ENCODE results near the gene OGFOD2.

OGFOD2 gene

DNA sequence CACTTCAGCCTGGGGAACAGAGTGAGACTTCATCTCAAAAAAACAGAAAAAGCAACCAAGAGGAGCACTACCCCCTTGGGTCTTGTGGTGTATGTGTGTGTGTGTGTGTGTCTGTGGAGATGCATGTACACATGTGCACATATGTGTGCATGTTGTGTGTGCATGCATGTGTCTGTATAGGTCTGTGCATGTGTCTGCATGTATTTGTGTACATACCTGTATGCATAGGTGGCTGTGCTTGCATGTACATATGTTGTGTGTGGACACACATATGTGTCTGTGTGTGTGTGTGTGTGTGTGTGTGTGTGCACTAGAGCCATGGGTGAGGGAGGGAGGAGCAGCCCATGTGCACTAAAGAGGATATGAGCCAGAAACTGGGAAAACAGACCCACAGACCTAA lies 54.5 kb downstream of the OGFOD2 start (continued):
- TF ChIP-seq, protein P1, sequence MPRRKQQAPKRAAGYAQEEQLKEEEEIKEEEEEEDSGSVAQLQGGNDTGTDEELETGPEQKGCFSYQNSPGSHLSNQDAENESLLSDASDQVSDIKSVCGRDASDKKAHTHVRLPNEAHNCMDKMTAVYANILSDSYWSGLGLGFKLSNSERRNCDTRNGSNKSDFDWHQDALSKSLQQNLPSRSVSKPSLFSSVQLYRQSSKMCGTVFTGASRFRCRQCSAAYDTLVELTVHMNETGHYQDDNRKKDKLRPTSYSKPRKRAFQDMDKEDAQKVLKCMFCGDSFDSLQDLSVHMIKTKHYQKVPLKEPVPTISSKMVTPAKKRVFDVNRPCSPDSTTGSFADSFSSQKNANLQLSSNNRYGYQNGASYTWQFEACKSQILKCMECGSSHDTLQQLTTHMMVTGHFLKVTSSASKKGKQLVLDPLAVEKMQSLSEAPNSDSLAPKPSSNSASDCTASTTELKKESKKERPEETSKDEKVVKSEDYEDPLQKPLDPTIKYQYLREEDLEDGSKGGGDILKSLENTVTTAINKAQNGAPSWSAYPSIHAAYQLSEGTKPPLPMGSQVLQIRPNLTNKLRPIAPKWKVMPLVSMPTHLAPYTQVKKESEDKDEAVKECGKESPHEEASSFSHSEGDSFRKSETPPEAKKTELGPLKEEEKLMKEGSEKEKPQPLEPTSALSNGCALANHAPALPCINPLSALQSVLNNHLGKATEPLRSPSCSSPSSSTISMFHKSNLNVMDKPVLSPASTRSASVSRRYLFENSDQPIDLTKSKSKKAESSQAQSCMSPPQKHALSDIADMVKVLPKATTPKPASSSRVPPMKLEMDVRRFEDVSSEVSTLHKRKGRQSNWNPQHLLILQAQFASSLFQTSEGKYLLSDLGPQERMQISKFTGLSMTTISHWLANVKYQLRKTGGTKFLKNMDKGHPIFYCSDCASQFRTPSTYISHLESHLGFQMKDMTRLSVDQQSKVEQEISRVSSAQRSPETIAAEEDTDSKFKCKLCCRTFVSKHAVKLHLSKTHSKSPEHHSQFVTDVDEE (CRISPR knock-in tag; IDR thresholded peaks at IDR 0.05), result no peak
- TF ChIP-seq SNAI2 (CRISPR knock-in tag; IDR thresholded peaks at IDR 0.05), result no peak
- TF ChIP-seq ZNF8 (CRISPR knock-in tag; IDR thresholded peaks at IDR 0.05), result no peak
